Tibial artery (tissue), 4 donors: ENCODE measurements around the gene RASA2.
A peak's percentile ranks its signal among the peaks of the same experiment; 100 is the strongest.

ENCODE experiments used
- DNase-seq, 2 donors: peaks; one replicate each; pipeline ENCODE4 v3.0.0-alpha.2; 2019
- H3K27ac ChIP-seq, 2 donors: fragments of 200-600 bp; sonication (generic) in 1 of 2; 1 replicate in 1 of 2; 2 replicates in 1 of 2; pipeline ENCODE4 v1.5.1; 2018 to 2019; ENCODE audit warnings: mild to moderate bottlenecking in 1 of 2
- H3K27me3 ChIP-seq, 2 donors: fragments of 200-600 bp; sonication (generic) in 1 of 2; one replicate each; pipeline versions ENCODE4 v1.5.1 to v1.6.0; 2016 to 2019
- H3K36me3 ChIP-seq, 3 donors: fragments of 200-600 bp; sonication (generic) in 2 of 3; one replicate each; pipeline ENCODE4 v1.5.1; 2016 to 2019; ENCODE audit warnings: mild to moderate bottlenecking in 2 of 3
- H3K4me1 ChIP-seq, 4 donors: fragments of 200-600 bp; sonication (generic) in 2 of 4; 1 replicate in 3 of 4; 2 replicates in 1 of 4; pipeline ENCODE4 v1.5.1; 2016 to 2019
- H3K4me3 ChIP-seq, 2 donors: fragments of 200-600 bp; sonication (generic) in 1 of 2; 1 replicate in 1 of 2; 2 replicates in 1 of 2; pipeline ENCODE4 v1.5.1; 2018 to 2019; ENCODE audit warnings: mild to moderate bottlenecking in 2 of 2
- H3K9me3 ChIP-seq, 3 donors: fragments of 200-600 bp; sonication (generic) in 1 of 3; one replicate each; pipeline ENCODE4 v1.5.1; 2016 to 2019
- intact Hi-C: fragments of 100-400 bp; cut with DNase I; formaldehyde crosslinking; loops from one replicate; pipeline ENCODE4 v1.15.0; 2023; ENCODE audit warnings: low total_unique reads
- TF ChIP-seq, protein P1 (sequence below), 2 experiments: fragments of 200-600 bp in 1 of 2; fragments of 450-650 bp in 1 of 2; IDR thresholded peaks; one replicate each; pipeline ENCODE4 v1.5.1; 2017 to 2019; ENCODE audit warnings: antibody characterized with exemption in 2 of 2, mild to moderate bottlenecking in 1 of 2, moderate library complexity in 1 of 2

RASA2 gene

DNA sequence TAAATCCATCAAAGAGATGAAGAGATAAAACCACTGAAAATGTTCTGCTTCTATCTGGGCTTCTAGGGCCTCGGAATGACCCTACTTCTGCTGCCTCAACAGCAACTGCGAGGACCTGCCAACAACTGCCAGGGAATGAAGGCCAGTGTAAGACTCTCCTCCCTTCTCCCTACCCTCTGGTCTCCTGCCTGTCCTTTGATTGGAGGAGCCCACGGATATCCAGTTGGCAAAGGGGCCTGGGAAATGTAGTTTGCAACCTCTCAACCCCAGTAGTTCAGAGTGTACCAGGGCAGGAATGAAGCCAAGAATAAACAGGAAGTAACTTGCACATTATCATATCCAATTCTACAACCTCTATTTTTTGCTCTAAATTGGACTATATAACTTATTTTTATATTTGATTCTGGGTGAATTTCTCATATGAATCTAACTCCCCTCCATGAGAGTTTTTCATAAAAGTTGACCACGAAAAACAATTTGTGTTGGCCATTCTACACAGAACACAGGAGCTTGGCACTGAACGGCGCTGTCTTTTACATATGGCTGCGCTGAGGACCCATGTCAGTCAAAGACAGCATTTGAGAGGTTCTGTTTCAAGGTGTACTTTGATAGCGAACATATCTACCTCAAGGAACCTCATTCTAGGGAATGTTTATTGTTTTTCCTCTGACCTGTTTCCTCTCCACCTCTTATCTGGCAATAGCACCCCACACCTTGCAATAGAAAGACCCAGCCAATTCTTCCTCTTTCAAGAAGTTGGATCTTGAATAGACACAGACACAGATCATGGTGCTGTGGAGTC is 160.1 kb downstream of the RASA2 start:
- DNase-seq: peak in 1 of 2 donors; percentile 54
- no peaks in the 10 kb centered on the region for H3K27me3 ChIP-seq
- intact Hi-C loops: loop anchor here (2.0 kb wide), 1 partner anchor 72 kb away; no protein-coding TSS in a partner anchor

DNA sequence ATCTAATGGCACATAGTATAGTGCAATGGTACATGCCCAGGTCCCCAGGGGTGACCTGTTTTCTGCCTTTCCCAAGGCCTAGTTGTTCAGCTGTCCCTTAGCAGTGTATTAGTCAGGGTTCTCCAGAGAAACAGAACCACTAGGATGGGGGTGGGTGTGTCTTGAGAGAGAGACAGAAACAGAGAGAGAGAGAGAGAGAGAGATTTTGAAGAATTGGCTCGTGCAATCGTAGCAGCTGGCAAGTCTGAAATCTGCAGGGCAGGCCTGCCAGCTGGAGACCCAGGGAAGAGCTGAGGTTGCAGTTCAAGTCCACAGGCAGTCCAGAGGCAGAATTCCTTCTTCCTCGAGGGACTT is 160.7 kb downstream of the RASA2 start:
- intact Hi-C loops: loop anchor here (2.0 kb wide), 1 partner anchor 73 kb away; no protein-coding TSS in a partner anchor
- Histone ChIP-seq H3K27me3 (no peaks in the 10 kb centered on the region), H3K36me3 (no peaks in the 10 kb centered on the region), H3K4me1 (peaks cover 0 to 16% (median 9%) of the 10 kb centered on the region in 4 donors), H3K27ac (no peak overlapping the region), H3K9me3 (no peaks in the 10 kb centered on the region), H3K4me3 (no peak overlapping the region)
- DNase-seq: no peak
- TF ChIP-seq, protein P1, sequence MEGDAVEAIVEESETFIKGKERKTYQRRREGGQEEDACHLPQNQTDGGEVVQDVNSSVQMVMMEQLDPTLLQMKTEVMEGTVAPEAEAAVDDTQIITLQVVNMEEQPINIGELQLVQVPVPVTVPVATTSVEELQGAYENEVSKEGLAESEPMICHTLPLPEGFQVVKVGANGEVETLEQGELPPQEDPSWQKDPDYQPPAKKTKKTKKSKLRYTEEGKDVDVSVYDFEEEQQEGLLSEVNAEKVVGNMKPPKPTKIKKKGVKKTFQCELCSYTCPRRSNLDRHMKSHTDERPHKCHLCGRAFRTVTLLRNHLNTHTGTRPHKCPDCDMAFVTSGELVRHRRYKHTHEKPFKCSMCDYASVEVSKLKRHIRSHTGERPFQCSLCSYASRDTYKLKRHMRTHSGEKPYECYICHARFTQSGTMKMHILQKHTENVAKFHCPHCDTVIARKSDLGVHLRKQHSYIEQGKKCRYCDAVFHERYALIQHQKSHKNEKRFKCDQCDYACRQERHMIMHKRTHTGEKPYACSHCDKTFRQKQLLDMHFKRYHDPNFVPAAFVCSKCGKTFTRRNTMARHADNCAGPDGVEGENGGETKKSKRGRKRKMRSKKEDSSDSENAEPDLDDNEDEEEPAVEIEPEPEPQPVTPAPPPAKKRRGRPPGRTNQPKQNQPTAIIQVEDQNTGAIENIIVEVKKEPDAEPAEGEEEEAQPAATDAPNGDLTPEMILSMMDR (IDR thresholded peaks at IDR 0.05): no peak

More for the DNA sequence above, 160.1 kb downstream of the RASA2 start:
- H3K27ac ChIP-seq: no peak overlapping the region
- no peaks in the 10 kb centered on the region for H3K36me3 ChIP-seq
- no peak overlapping the region for H3K4me3 ChIP-seq
- TF ChIP-seq, protein P1 (IDR thresholded peaks at IDR 0.05): no peak
- H3K4me1 ChIP-seq: peaks cover 0 to 16% (median 9%) of the 10 kb centered on the region in 4 donors
- H3K9me3 ChIP-seq: no peaks in the 10 kb centered on the region

DNA sequence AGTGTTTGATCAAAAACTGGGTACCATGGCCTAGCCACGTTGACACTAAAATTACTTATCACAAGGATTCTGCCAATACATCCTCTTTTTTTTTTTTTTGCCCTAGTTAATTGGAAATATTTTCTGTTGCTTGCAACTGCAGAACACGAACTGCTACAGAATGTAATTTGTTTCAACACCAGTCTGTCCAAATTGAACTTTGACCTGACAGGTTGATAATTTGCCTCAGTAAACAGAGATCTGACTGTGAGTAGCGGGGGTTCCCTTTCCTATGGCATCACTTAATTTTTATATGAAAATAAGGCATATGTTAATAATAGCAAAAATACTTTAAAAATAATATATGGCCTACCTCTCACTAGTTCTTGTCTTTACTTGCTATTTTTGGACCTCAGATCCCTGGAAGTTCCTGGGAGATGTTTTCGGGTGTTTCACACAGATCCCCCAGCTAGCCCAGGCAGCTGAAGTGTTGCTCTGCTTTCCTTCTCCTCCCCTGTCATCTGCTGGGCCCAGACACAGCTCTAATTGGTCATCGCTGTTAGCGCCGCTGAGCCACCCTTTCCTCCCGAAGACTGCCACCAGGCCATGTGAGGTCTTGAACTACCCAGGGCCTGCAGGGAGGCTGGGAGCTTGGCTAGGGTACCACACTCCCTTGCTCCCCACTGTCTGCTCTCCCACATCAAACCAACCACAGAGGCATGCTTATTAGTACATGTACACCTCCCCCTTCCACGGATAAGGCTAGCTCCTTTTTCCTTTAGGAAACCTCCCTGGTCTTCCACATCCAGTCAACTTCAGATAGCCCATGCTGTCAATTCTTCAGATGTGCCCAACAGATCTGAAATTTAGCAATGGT is 161.5 kb downstream of the RASA2 start:
- Histone ChIP-seq H3K4me1 (peaks cover 0 to 15% (median 8%) of the 10 kb centered on the region in 4 donors), H3K27me3 (no peaks in the 10 kb centered on the region), H3K9me3 (no peaks in the 10 kb centered on the region), H3K4me3 (no peak overlapping the region), H3K27ac (no peak overlapping the region), H3K36me3 (no peaks in the 10 kb centered on the region)
- DNase-seq: no peak
- TF ChIP-seq, protein P1 (IDR thresholded peaks at IDR 0.05): no peak
- intact Hi-C loops: no loop called here

DNA sequence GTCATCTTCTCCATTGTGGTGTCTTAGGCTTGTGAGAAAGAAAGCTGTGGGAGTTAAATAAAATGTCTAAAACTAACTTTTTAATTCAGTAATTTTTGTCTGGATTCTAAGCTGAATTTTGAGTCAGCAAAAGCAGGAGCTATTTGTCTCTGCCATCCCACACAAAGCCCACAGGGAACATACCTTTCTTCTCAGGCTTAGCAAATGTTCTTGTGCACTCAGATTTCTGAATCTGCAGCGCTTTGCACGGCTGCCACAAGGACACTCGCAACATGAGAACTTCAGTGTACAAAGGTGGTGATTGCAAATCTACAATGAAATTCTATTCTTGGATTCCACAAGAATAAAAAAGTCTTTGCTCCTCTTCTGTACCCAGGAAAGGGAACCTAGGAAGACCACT is 163.0 kb downstream of the RASA2 start:
- H3K36me3 ChIP-seq: no peaks in the 10 kb centered on the region
- no peak for DNase-seq
- TF ChIP-seq, protein P1 (IDR thresholded peaks at IDR 0.05): no peak
- H3K27ac ChIP-seq: no peak overlapping the region
- intact Hi-C loops: loop anchor here (10.0 kb wide), 1 partner anchor 85 kb away; the partner anchor contains the start of gene RNF7
- no peaks in the 10 kb centered on the region for H3K27me3 ChIP-seq
- H3K4me1 ChIP-seq: peaks cover 0 to 5% (median 1%) of the 10 kb centered on the region in 4 donors
- H3K9me3 ChIP-seq: no peaks in the 10 kb centered on the region
- H3K4me3 ChIP-seq: no peak overlapping the region

DNA sequence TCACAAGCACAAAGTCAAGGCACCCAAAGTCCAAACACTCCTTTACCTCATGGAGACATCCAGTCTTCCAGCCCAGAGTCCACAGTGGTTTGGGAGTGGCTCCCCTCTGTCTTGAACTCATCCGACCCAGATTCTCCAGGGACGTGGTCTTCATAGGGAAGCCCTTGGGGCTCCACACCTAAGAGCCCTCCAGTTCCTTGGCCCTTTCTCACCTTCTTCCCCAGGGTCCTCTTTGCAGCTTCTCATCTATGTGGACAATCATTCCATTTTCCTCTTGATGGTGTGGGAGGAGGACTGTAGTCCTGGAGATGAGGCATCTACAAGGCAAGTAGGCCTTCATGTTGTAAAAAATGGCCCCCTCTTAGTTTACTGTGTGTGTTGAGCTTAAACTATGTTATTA is 164.0 kb downstream of the RASA2 start:
- H3K4me3 ChIP-seq: no peak overlapping the region
- TF ChIP-seq, protein P1 (IDR thresholded peaks at IDR 0.05): no peak
- no peak for DNase-seq
- H3K9me3 ChIP-seq: no peaks in the 10 kb centered on the region
- H3K36me3 ChIP-seq: no peaks in the 10 kb centered on the region
- H3K27me3 ChIP-seq: no peaks in the 10 kb centered on the region
- peaks cover 0 to 5% (median 0%) of the 10 kb centered on the region in 4 donors for H3K4me1 ChIP-seq
- intact Hi-C loops: loop anchor here (10.0 kb wide), 1 partner anchor 84 kb away; the partner anchor contains the start of gene RNF7
- no peak overlapping the region for H3K27ac ChIP-seq
